OCI-LY7 (cell line): ENCODE measurements around the gene SNAPC2.

ENCODE experiments used
- CTCF ChIP-seq: fragments of 200-600 bp; sonication (generic); conservative IDR thresholded peaks from 2 replicates; pipeline ENCODE4 v1.5.1; 2014; ENCODE audit warnings: mild to moderate bottlenecking, antibody characterized with exemption, low read length, moderate library complexity, mixed read lengths
- EZH2phosphoT487 ChIP-seq: fragments of 200-600 bp; sonication (generic); IDR thresholded peaks from 2 replicates; pipeline ENCODE4 v1.6.1; 2018; ENCODE audit warnings: low read depth, borderline replicate concordance, mild to moderate bottlenecking, mixed run types, antibody characterized with exemption, low read length, moderate library complexity, mixed read lengths

- no peak for TF ChIP-seq CTCF
- no peak for TF ChIP-seq EZH2phosphoT487
These were observed 31.9 kb upstream of the SNAPC2 start, which contains the start of gene LRRC8E for GRCh38 chr19:7888145-7888825.
